AG04449 (cell line): Measurements from ENCODE around the gene DLEC1.

ENCODE experiments used
- CTCF ChIA-PET: fragments of 350-600 bp; formaldehyde crosslinking; extraction: SDS; loops from one replicate; lab custom pipeline; 2021; ENCODE audit warnings: antibody characterized with exemption; lab: Yijun Ruan, JAX
- POLR2A ChIA-PET: fragments of 400-600, 350-600 bp; formaldehyde crosslinking; extraction: SDS; loops from one replicate; lab custom pipeline; 2020; ENCODE audit warnings: antibody characterized with exemption, inconsistent platforms; lab: Yijun Ruan, JAX
- DNase-seq: peaks from one replicate; pipeline ENCODE4 v3.0.0-alpha.2; 2010; ENCODE audit warnings: low read depth, low spot score
- H3K4me3 ChIP-seq: 2 replicates; pipeline ENCODE4 v1.5.1; 2011; ENCODE audit warnings: low read depth, mild to moderate bottlenecking, control low read depth, low read length
- CTCF ChIP-seq: IDR thresholded peaks from one replicate; pipeline ENCODE4 v1.5.1; 2011; ENCODE audit warnings: mild to moderate bottlenecking, moderate library complexity, low read length, control low read depth, inconsistent platforms; ENCODE audit not compliant: insufficient read depth; ENCODE audit errors: missing control alignments

DLEC1 gene

GRCh38 chr3:38019658-38020341, 19.2 kb upstream of the DLEC1 start:
- H3K4me3 ChIP-seq, result no peak overlapping the region
- DNase-seq, result no peak
- POLR2A ChIA-PET, result no interaction called here
- TF ChIP-seq CTCF, result no peak
- CTCF ChIA-PET, result interaction anchor here (1.1 to 1.3 kb wide), 2 partner anchors 24 to 327 kb away, joined by 3 read pairs; partner anchors contain the start of gene XYLB

- CTCF ChIA-PET, result interaction anchor here (1.1 to 1.3 kb wide), 2 partner anchors 25 to 326 kb away, joined by 3 read pairs; partner anchors contain the start of gene XYLB
- DNase-seq, result no peak
- no peak overlapping the region for H3K4me3 ChIP-seq
- TF ChIP-seq CTCF, result no peak
- POLR2A ChIA-PET, result no interaction called here
Observed at GRCh38 chr3:38020342-38020726, 18.7 kb upstream of the DLEC1 start.

- TF ChIP-seq CTCF, result no peak
- H3K4me3 ChIP-seq, result no peak overlapping the region
- CTCF ChIA-PET, result interaction anchor here (1.1 to 1.4 kb wide), 3 partner anchors 24 to 325 kb away, joined by 3 read pairs; partner anchors contain the start of gene XYLB
- POLR2A ChIA-PET, result interaction anchor here (1.2 kb wide), 1 partner anchor 20 kb away, joined by 3 read pairs; no protein-coding TSS in a partner anchor
- DNase-seq, result no peak
Observed at GRCh38 chr3:38021196-38021595, 17.8 kb upstream of the DLEC1 start.

GRCh38 chr3:38022301-38022700, 16.7 kb upstream of the DLEC1 start:
- no peak for TF ChIP-seq CTCF
- POLR2A ChIA-PET, result interaction anchor here (1.2 kb wide), 1 partner anchor 21 kb away, joined by 3 read pairs; no protein-coding TSS in a partner anchor
- CTCF ChIA-PET, result interaction anchor here (0.9 to 1.4 kb wide), 3 partner anchors 9 to 26 kb away, joined by 3 to 4 read pairs (median 3); no protein-coding TSS in a partner anchor
- H3K4me3 ChIP-seq, result no peak overlapping the region
- DNase-seq, result no peak

- no peak overlapping the region for H3K4me3 ChIP-seq
- TF ChIP-seq CTCF, result no peak
- CTCF ChIA-PET, result interaction anchor here (0.9 to 1.4 kb wide), 3 partner anchors 10 to 26 kb away, joined by 3 to 4 read pairs (median 3); no protein-coding TSS in a partner anchor
- DNase-seq, result no peak
- POLR2A ChIA-PET, result no interaction called here
Observed at GRCh38 chr3:38022896-38023709, 15.9 kb upstream of the DLEC1 start.

GRCh38 chr3:38026856-38027255, 12.2 kb upstream of the DLEC1 start:
- no peak overlapping the region for H3K4me3 ChIP-seq
- ChIA-PET POLR2A (no interaction called here), CTCF (interaction anchor here (1.0 kb wide), 1 partner anchor 23 kb away, joined by 3 read pairs; no protein-coding TSS in a partner anchor)
- no peak for DNase-seq
- no peak for TF ChIP-seq CTCF
